Measurements from ENCODE around the gene GRAMD2A. TPM values are rescaled to one million over a fixed set of nuclear protein-coding genes. Genes with fewer than 3 reads are reported as not detected.

Gene GRAMD2A
- 0.33 and 0.63 TPM in 2 replicates for total RNA-seq (ENCODE audit: low replicate concordance)

DNA sequence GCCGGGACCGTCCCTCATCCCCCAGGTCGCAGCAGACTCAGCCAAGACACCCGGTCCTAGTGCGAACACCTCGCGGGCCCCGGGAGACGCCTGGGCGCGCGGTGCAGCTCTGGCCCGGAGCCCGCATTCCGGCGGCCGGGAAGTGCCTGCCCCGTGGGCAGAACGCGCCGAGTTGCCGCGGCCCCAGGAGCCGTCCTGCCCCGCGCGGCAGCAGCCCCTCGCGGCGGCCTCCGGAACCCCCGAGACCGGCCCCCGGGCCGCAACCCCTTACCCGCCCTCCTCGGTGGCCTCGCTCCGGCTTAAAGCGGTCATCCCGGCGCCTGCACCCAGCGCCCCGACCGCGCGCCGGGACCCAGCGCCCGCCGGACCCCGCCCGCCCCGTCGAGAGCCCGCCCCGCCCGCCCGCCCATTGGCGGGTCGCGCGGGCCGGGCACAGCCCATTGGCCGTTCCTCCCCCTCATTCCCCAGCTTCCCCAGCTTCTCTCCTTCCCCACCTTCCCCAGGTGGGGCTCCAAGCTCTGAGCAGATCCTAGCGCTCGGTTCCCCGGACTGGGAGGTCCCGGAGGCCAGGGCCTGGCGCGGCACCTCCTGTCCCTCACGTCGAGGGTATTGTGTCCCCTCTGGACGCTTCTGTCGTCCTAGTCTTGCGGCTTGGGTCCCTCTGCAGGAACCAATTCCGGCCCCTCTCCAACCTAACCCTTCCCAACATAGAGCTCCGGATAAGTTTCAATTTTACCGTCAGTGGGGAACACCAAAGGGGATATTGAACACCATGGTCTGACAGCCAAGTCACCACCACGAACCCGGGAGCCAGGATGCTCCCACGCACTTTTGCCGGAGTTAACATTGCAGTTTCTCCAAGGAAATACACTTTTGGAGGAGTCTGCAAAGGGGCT lies at the start of gene GRAMD2A:
Gene GRAMD2A (minus strand): TSS at position 328 of the 896 bp plus-strand sequence.
- peak within 1 kb of the TSS; percentile 44 for H3K4me3 ChIP-seq (ENCODE audit: low read depth, low read length)
- no peak for DNase-seq (ENCODE audit: low read depth)
- TF ChIP-seq, protein P1, sequence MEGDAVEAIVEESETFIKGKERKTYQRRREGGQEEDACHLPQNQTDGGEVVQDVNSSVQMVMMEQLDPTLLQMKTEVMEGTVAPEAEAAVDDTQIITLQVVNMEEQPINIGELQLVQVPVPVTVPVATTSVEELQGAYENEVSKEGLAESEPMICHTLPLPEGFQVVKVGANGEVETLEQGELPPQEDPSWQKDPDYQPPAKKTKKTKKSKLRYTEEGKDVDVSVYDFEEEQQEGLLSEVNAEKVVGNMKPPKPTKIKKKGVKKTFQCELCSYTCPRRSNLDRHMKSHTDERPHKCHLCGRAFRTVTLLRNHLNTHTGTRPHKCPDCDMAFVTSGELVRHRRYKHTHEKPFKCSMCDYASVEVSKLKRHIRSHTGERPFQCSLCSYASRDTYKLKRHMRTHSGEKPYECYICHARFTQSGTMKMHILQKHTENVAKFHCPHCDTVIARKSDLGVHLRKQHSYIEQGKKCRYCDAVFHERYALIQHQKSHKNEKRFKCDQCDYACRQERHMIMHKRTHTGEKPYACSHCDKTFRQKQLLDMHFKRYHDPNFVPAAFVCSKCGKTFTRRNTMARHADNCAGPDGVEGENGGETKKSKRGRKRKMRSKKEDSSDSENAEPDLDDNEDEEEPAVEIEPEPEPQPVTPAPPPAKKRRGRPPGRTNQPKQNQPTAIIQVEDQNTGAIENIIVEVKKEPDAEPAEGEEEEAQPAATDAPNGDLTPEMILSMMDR (IDR thresholded peaks at IDR 0.05; ENCODE audit: insufficient read depth, low read length): no peak

DNA sequence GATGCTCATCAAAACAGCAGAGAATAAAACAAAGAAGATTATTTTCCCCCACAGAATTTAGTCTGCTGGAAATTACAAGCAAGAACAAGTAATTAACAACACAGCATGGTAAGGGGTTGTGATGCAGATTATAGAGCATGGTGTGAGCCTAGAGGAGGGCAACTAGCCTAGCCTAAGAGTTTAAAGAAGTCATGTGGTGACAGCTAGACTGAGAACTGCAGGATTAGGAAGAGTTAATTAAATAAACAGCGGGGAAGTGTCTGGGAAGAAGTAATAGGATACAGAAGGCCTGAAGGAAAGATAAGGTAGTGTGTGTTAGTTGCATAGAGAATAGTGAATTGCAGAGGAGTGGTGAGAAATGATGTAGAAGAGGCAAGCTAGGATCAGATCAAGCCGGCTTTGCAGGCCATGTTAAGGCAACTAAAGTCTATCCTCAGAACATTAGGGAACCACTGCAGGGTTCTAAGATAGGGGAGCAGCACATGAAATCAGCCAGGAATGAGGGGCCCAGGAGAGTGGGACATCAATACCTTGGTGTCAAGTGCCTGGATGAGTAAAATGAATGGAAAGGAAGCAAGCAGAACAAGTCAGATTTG lies 45.3 kb upstream of the GRAMD2A start:
- DNase-seq (ENCODE audit: low read depth): no peak
- H3K4me3 ChIP-seq (ENCODE audit: low read depth, low read length): no peak overlapping the region
- TF ChIP-seq, protein P1 (IDR thresholded peaks at IDR 0.05; ENCODE audit: insufficient read depth, low read length): no peak

DNA sequence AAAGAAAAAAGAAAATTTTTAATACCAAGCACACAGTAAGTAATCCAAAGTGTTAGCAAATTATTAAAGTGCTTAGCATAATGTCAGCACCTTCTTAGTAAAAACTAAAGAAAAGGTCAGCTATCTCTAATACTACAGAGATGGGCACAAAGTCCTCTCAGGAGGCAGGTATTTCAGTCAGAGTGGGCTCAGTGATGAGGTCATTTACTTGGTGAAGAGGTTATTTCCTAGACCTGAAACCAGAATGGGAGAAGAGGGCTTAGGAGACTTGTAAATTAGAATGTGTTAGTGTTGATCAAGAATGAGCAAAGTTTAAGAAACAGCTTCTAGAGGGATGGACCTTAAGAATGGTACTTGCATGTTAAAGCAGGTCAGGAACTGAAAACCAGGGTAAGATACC lies 42.1 kb upstream of the GRAMD2A start:
- TF ChIP-seq, protein P1 (IDR thresholded peaks at IDR 0.05; ENCODE audit: insufficient read depth, low read length): no peak
- DNase-seq (ENCODE audit: low read depth): no peak
- H3K4me3 ChIP-seq (ENCODE audit: low read depth, low read length): no peak overlapping the region

DNA sequence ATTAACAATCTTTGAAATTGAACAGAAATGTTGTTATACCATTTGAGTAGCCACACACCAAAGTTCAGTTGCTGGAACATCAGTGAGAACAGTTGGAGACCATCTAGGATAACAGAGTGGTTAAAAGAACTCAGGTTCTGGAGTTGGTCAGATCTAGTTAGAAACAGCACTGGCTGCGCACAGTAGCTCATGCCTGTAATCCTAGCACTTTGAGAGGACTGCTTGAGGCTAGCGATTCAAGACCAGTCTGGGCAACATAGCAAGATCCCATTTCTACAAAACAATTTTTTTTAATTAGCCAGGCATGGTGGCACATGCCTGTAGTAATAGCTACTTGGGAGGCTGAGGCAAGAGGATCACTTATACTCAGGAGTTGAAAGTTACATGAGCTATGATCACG lies 41.0 kb upstream of the GRAMD2A start:
- H3K4me3 ChIP-seq (ENCODE audit: low read depth, low read length): no peak overlapping the region
- no peak for DNase-seq (ENCODE audit: low read depth)
- TF ChIP-seq, protein P1 (IDR thresholded peaks at IDR 0.05; ENCODE audit: insufficient read depth, low read length): no peak

DNA sequence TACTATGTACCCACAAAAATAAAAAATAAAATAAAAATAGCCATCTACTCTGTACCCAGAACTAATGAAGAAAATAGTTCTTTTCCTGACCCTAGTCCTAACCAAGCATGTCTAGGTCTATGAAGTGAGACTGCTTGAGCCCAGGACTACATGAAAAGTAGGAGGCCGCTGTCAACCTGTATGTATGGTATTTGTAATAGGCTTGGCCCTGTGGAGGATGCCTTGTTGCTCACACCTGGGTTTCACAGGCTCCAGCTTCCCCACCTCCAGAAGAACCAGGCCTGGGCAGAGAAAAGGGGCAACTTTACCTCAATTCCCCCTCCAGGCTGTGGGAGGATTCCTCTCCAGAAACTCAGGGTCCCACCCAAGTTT lies 40.3 kb upstream of the GRAMD2A start:
- no peak for DNase-seq (ENCODE audit: low read depth)
- no peak overlapping the region for H3K4me3 ChIP-seq (ENCODE audit: low read depth, low read length)
- TF ChIP-seq, protein P1 (IDR thresholded peaks at IDR 0.05; ENCODE audit: insufficient read depth, low read length): no peak

DNA sequence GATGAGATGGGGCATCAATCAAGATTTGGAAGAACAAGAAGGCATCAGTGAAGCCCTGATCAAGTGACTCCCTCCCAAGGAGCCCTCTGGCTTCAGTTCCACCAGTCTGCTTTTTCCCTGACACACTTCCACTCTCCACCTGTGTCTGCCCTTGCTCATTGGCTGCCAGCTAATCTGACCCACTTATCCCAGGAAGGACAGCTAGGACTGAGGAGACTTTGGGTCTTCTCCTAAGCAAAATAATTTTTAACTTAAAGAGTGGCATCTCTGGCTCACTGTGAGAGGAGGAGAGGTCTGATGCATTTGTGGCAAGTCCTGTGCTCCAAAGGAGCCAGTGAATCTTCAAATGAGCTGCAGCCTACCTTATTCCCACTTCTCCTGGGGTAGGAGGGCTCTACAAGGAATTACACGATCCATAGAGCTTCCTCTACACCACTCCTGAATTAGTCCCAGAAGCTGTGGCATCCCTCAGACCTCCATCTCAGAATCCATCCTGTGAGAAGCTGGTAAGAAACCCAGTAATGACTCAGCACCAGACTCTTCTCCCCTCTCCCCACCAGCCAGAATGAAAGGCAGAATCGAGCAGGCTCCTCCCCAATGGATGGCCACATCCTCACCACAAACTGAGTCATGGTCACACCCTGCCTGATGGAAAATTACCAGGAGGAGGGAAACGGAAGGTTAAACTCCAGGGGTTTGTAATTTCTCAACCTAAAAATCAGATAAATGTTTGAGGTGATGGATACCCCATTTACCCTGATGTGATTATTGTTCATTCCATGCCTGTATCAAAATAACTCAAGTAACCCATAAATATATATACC lies 39.7 kb upstream of the GRAMD2A start:
- TF ChIP-seq, protein P1 (IDR thresholded peaks at IDR 0.05; ENCODE audit: insufficient read depth, low read length): no peak
- peak; percentile 97 for DNase-seq (ENCODE audit: low read depth)

More for the DNA sequence above, 39.7 kb upstream of the GRAMD2A start:
- peak overlapping the region; percentile 58 for H3K4me3 ChIP-seq (ENCODE audit: low read depth, low read length)
